Panc1 (cell line): ENCODE data around the gene ANKRD60. TPM values are rescaled to one million over a fixed set of nuclear protein-coding genes. Genes with fewer than 3 reads are reported as not detected.

ENCODE experiments used
- ATAC-seq: fragments of 200-7000 bp; cut with Tn5 transposase; 2 replicates; pipeline ENCODE4 v1.9.1; 2020; ENCODE audit warnings: mild to moderate bottlenecking, moderate library complexity
- BruUV-seq: library from RNA; stranded (reverse); fragments of 400-500 nt; replicated peaks from 2 replicates; lab custom pipeline; 2021; lab: Mats Ljungman, UMichigan
- CTCF ChIA-PET: fragments of 300-600 bp; sonication (Branson Sonifier 250); formaldehyde crosslinking; loops from one replicate; lab custom pipeline; 2022; ENCODE audit warnings: antibody characterized with exemption; lab: Charles Lee
- POLR2A ChIA-PET: fragments of 300-600 bp; sonication (Branson Sonifier 250); formaldehyde crosslinking; loops from one replicate; lab custom pipeline; 2022; ENCODE audit warnings: antibody characterized with exemption; lab: Charles Lee
- DNase-seq: peaks from one replicate; pipeline ENCODE4 v3.0.0-alpha.2; 2010; ENCODE audit warnings: low read depth, low spot score
- H3K27ac ChIP-seq: 2 replicates; pipeline ENCODE4 v1.5.1; 2011; ENCODE audit warnings: mild to moderate bottlenecking, low read length, inconsistent platforms
- H3K27me3 ChIP-seq: fragments of 200-500 bp; sonication (Bioruptor generic); 2 replicates; pipeline ENCODE4 v1.6.0; 2014; ENCODE audit warnings: low read length, inconsistent platforms; ENCODE audit not compliant: control insufficient read depth, insufficient read depth
- H3K36me3 ChIP-seq: fragments of 200-500 bp; sonication (Bioruptor generic); 2 replicates; pipeline ENCODE4 v1.5.1; 2014; ENCODE audit warnings: inconsistent platforms, mild to moderate bottlenecking, low read length, moderate library complexity; ENCODE audit not compliant: control insufficient read depth, insufficient read depth
- H3K4me1 ChIP-seq: 2 replicates; pipeline ENCODE4 v1.5.1; 2011; ENCODE audit warnings: inconsistent platforms, mild to moderate bottlenecking, low read length, moderate library complexity; ENCODE audit not compliant: control insufficient read depth, insufficient read depth
- H3K4me3 ChIP-seq, 2 experiments: 2 replicates each; pipeline ENCODE4 v1.5.1; 2011 to 2012; ENCODE audit warnings: low read depth in 2 of 2, low read length in 2 of 2, mild to moderate bottlenecking in 2 of 2, inconsistent platforms in 1 of 2, moderate library complexity in 1 of 2
- H3K9me3 ChIP-seq: fragments of 200-500 bp; sonication (Bioruptor generic); 2 replicates; pipeline ENCODE4 v1.5.1; 2014; ENCODE audit warnings: low read depth, mild to moderate bottlenecking, inconsistent platforms, low read length, moderate library complexity; ENCODE audit not compliant: control insufficient read depth, insufficient read depth
- CTCF ChIP-seq: fragments of 450-650 bp; IDR thresholded peaks from 2 replicates; pipeline ENCODE4 v1.5.1; 2017; ENCODE audit warnings: mild to moderate bottlenecking
- POLR2AphosphoS5 ChIP-seq: IDR thresholded peaks from 2 replicates; pipeline ENCODE4 v1.6.1; 2012; ENCODE audit warnings: mild to moderate bottlenecking, low read depth, low read length, moderate library complexity
- REST ChIP-seq, 2 experiments: IDR thresholded peaks; 2 replicates each; pipeline ENCODE4 v1.6.1; 2011 to 2012; ENCODE audit warnings: low read depth in 2 of 2, control low read depth in 1 of 2, low read length in 1 of 2, mild to moderate bottlenecking in 1 of 2, moderate library complexity in 1 of 2; ENCODE audit not compliant: insufficient read depth in 1 of 2
- SIN3A ChIP-seq: IDR thresholded peaks from 2 replicates; pipeline ENCODE4 v1.6.1; 2012; ENCODE audit warnings: low read depth, mild to moderate bottlenecking, low read length, moderate library complexity, borderline replicate concordance; ENCODE audit not compliant: insufficient read depth
- TCF7L2 ChIP-seq: IDR thresholded peaks from 2 replicates; pipeline ENCODE4 v1.6.1; 2011; ENCODE audit warnings: mild to moderate bottlenecking, low read depth, low read length, inconsistent platforms
- in situ Hi-C: cut with HindIII; loops from 2 replicates; pipeline ENCODE4 v1.10.0; 2016; ENCODE audit warnings: low sequenced_read_pairs, low pct_unique_long_range_greater_than_20kb
- intact Hi-C: fragments of 100-400 bp; cut with micrococcal nuclease; formaldehyde crosslinking; loops from one replicate; pipeline ENCODE4 v1.10.0; 2022; ENCODE audit not compliant: unreplicated experiment
- total RNA-seq: library from RNA; stranded (reverse); gene quantifications from one replicate; pipeline ENCODE4 v1.2.1, GENCODE V29; 2021; ENCODE audit not compliant: unreplicated experiment

Gene ANKRD60
- total RNA-seq, 1 experiment from 2014 or later: not detected

GRCh38 chr20:58228103-58228483, 360 bp downstream of the ANKRD60 start:
- DNase-seq: no peak
- ChIA-PET CTCF (no interaction called here), POLR2A (no interaction called here)
- no peak for ATAC-seq
- in situ Hi-C loops: no loop called here
- no peaks in the 10 kb centered on the region for H3K9me3 ChIP-seq
- H3K27me3 ChIP-seq: no peaks in the 10 kb centered on the region
- H3K4me1 ChIP-seq: no peaks in the 10 kb centered on the region
- BruUV-seq: no TSS peak
- no peak overlapping the region for H3K27ac ChIP-seq
- H3K36me3 ChIP-seq: no peaks in the 10 kb centered on the region
- TF ChIP-seq TCF7L2: no peak
- no peak for TF ChIP-seq CTCF
- no peak for TF ChIP-seq REST (IDR thresholded peaks at IDR 0.05; ENCODE audit: insufficient read depth in 1 of 2, low read depth in 2 of 2, low read length in 1 of 2)
- no peak for TF ChIP-seq POLR2AphosphoS5
- intact Hi-C loops: no loop called here
- no peak overlapping the region for H3K4me3 ChIP-seq

- H3K27me3 ChIP-seq: no peaks in the 10 kb centered on the region
- BruUV-seq: no TSS peak
- intact Hi-C loops (no loop called here), in situ Hi-C loops (no loop called here)
- no peak overlapping the region for H3K27ac ChIP-seq
- CTCF ChIA-PET: no interaction called here
- no peaks in the 10 kb centered on the region for H3K4me1 ChIP-seq
- H3K9me3 ChIP-seq: no peaks in the 10 kb centered on the region
- DNase-seq: no peak
- no peak overlapping the region for H3K4me3 ChIP-seq
- POLR2A ChIA-PET: no interaction called here
- TF ChIP-seq TCF7L2 (no peak), SIN3A (no peak), POLR2AphosphoS5 (no peak), REST (IDR thresholded peaks at IDR 0.05; ENCODE audit: insufficient read depth in 1 of 2, low read depth in 2 of 2, low read length in 1 of 2) (no peak), CTCF (no peak)
- ATAC-seq: no peak
- H3K36me3 ChIP-seq: no peaks in the 10 kb centered on the region
Measured at GRCh38 chr20:58227391-58228102, 906 bp downstream of the ANKRD60 start.
